B cell (primary cell): ENCODE results near the gene AOAH.

Source experiments
- CTCF ChIP-seq: fragments of 200-600 bp; IDR thresholded peaks from one replicate; pipeline ENCODE4 v1.8.0; 2022; ENCODE audit warnings: antibody characterized with exemption, mild to moderate bottlenecking
- EZH2 ChIP-seq: IDR thresholded peaks from 2 replicates; pipeline ENCODE4 v1.6.1; 2012; ENCODE audit warnings: borderline replicate concordance, low read depth, mild to moderate bottlenecking, moderate library complexity, low read length; ENCODE audit not compliant: insufficient read depth, poor library complexity, severe bottlenecking

DNA sequence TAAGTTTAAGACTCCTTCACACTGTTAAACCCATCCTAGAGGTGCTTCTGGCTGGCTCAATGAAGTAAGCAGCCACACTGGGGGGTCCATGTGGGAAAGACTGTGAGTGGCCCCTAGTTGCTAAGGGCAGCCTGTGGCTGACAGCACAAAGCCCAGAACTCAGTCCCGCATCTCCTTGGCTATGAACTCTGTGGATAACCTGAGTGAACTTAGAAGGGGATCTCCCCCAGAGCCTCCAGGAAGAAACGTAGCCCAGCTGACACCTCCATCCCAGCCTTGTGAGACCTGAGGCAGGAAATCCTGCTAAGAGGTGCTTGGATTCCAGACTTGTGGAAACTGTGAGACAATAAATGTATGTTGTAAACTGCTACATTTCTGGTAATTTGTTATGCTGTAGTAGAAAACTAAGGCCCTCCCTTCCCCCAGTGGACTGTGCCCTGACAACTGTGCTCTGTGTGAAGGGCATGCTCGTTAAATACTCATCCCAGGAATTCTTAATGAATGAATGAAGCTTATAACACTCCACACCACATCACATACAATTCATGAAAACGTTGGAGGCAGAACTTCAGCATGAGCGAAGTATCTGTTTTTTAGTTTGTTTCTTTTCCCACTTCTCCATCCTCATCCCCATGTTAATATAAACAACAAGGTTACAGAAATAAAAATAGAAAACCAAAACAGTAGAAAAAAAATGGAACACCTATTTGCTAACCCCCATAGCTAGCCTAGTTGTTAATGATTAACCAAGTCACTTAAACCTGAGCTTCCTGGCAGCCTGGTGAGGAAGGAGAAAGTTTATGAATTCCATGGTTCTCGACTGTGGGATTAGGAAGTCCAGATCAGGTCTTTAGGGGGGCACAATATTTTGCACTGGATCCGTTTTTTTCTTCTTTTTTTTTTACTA lies 36.8 kb upstream of the AOAH start:
- TF ChIP-seq CTCF (no peak), EZH2 (no peak)
